HG02852 (cell line): Measurements from ENCODE around the gene GK.
A peak's percentile ranks its signal among the peaks of the same experiment; 100 is the strongest.
"Not testable (repeated sequence)": the region's sequence is repeated elsewhere in the genome, so short reads cannot be mapped to it uniquely, and the experiment has no call there.

Source experiments
- ATAC-seq: cut with Tn5 transposase; IDR thresholded peaks from one replicate; pipeline ENCODE4 v1.9.1; 2021; ENCODE audit warnings: mild to moderate bottlenecking, moderate library complexity; ENCODE audit not compliant: unreplicated experiment

The GK gene

GRCh38 chrX:30693999-30694650, 40.9 kb downstream of the GK start:
- ATAC-seq = no peak

GRCh38 chrX:30702736-30703135, 49.5 kb downstream of the GK start:
- no peak for ATAC-seq

GRCh38 chrX:30706216-30706775, 53.1 kb downstream of the GK start:
- ATAC-seq = no peak

DNA sequence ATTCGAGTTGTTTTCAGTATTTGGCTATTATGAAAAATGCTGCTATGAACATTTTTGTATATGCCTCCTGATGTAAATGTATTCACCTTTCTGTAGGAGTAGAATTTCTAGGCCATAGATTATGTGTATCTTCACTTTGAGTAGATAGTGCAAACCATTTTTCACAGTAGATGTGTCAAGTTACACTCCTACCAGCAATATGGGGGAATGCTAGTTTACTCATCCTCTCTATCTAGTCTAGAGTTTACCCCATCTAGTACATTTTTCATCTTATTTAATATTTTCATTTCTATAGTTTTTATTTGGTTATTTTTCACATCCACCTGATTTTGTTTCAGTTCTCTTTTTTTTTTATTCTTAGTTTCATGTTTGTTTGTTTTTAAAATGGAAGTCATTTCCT, 59.0 kb downstream of the GK start:
- no peak for ATAC-seq

- peak; percentile 96 for ATAC-seq
Measured at GRCh38 chrX:30713061-30713525, 59.9 kb downstream of the GK start.

DNA sequence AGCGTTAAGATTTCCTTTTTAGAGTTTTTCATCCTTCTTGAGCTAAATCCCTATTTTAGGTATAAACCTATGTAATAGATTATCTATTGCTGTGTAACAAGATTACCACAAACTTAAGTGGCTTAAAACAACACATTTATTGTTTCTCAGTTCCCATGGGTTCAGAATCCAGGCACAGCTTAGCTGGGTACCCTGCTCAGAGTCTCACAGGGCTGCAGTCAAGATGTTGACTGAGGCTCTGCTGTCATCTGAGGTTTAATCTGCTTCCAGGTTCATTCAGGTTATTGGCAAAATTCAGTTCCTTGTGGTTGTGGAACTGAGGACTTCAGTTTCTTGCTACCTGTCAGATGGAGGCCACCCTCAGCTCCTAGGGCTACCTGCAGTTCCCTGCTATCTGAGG, 60.9 kb downstream of the GK start:
- no peak for ATAC-seq

DNA sequence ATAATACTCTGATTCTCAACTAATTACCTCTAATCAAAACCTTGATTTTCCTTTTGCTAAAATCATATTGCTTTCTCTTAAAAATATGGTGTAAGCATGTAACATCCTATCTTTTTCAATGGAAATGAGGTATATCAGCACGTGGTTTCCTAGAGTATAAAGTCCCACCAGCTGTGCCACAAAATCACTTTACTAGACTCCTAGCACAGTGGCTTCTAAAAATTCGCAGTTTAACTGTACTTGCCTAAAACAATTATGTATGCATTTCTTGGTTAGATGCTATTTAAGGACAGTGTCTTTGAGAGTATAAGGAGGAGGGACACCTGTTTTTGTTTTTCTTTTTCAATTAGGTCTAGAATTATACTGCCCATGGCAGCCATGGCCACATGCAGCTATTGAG, 62.8 kb downstream of the GK start:
- ATAC-seq = no peak

DNA sequence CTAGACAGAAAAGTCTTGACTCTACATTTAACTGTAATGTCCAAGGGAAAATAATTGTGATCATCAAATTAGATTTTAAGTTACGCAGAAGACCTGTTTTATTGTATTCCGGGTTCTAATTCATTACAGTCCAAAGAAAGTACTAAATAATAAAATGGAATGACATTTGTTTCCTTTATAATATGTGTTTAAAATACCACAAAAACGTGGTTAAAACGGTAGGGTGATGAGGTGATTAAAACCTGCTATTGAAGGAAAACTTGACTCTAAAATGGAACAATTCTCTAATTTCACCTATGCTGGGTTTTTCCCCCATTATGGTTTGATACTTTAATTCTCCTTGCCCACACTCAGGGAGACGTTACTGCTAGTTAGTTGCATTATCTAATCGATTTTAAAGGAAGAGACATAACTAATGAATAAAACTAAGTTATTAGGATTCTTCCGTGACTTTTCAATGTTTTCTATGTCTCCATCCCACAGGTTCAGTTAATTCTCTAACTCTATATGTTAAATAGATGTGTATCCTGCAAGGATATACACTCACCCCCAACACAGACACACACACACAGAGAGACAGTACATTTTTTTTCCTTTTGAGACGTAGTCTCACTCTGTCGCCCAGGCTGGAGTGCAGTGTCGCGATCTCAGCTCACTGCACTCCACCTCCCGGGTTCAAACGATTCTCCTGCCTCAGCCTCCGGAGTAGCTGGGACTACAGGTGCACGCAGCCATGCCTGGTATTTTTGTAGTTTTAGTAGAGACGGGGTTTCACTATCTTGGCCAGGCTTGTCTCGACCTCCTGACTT, 80.8 kb downstream of the GK start:
- ATAC-seq = no peak

DNA sequence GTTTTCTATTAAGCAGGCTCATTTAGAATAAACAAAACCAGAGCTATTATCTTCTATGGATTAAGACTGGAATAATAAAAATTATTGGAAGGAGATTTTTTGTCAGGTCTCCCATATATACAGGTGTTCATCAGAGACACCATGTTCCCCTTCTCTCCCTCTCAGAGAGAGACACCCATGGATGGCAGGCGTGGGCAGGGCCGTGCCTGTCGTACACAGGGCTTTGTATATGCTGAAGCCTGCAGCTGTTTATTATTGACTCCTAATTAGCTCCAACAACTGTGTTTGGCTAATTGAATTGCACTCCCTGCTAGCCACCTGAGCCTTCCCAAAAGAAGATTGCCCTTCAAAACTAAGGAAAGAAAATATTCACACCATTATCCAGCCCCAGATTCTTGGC, 81.6 kb downstream of the GK start:
- no peak for ATAC-seq

- ATAC-seq = peak; percentile 94
Measured at GRCh38 chrX:30735839-30736238, 82.6 kb downstream of the GK start.

DNA sequence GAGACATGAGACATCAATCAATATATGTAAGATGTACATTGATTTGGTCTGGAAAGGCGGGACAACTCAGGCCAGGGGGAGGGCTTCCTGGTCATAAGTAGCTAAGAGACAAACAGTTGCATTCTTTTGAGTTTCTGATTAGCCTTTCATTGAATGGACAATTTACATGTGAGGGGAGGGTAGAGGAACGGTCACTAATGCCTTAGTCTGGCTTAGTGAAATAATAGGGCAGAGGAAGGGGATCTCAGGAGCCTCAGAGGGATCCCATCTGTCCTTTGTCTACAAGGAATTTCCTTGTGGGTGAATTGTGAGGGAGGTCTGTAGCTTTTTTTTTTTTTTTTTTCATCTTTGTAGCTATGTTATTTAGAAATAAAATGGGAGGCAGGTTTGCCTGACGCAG, 88.3 kb downstream of the GK start:
- ATAC-seq = no peak

GRCh38 chrX:30748342-30748960, 95.2 kb downstream of the GK start:
- no peak for ATAC-seq

DNA sequence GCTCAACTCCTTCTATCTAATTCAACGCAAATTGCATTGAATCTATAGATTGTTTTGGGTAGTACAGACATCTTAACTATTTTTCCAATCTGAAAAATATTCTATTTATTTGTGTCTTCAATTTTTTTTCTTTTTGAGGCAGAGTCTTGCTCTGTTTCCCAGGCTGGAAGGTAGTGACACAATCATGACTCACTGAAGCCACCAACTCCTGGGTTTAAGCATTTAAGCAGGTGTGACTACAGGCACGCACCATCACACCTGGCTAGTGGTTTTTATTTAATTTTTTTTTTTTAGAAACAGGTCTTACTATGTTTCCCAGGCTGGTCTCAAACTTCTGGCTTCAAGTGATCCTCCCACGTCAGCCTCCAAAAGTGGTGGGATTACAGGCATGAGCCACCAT, 98.3 kb downstream of the GK start:
- no peak for ATAC-seq

GRCh38 chrX:30762755-30763154, 109.5 kb downstream of the GK start:
- ATAC-seq = no peak

DNA sequence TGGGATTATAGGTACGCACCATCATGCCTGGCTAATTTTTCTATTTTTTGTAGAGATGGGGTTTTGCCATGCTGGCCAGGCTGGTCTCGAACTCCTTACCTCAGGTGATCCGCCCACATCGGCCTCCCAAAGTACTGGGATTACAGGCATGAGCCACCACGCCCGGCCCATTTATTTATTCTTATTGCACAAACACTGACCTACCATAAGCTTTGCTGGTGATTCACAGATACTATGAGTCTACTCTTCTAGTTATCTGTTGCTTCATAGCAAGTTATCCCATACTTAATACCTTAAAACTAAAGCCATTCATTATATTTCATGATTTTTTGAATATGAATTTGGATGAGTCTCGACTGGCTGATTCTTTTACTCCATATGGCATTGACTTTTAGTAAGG, 120.5 kb downstream of the GK start:
- ATAC-seq = not testable (repeated sequence)

GRCh38 chrX:30777575-30777974, 124.4 kb downstream of the GK start:
- ATAC-seq = no peak

GRCh38 chrX:30779453-30780030, 126.3 kb downstream of the GK start:
- no peak for ATAC-seq
